Esophagus muscularis mucosa (tissue), 4 donors: ENCODE results near the gene AKR1C3.

Source experiments
- CTCF ChIP-seq, 3 experiments: fragments of 200-600 bp in 2 of 3; fragments of 450-650 bp in 1 of 3; sonication (generic) in 2 of 3; IDR thresholded peaks; one replicate each; pipeline ENCODE4 v1.5.1; 2017 to 2019; ENCODE audit warnings: antibody characterized with exemption in 3 of 3, mild to moderate bottlenecking in 2 of 3, moderate library complexity in 1 of 3
- EP300 ChIP-seq: sonication (generic); formaldehyde crosslinking; IDR thresholded peaks from one replicate; pipeline ENCODE4 v1.6.1; 2017; ENCODE audit warnings: antibody characterized with exemption
- POLR2A ChIP-seq: fragments of 450-650 bp; IDR thresholded peaks from one replicate; pipeline ENCODE4 v1.6.1; 2017; ENCODE audit warnings: antibody characterized with exemption, moderate library complexity, mild to moderate bottlenecking, low read depth
- POLR2AphosphoS5 ChIP-seq, 2 donors: sonication (generic); formaldehyde crosslinking; IDR thresholded peaks; one replicate each; pipeline ENCODE4 v1.6.1; 2017; ENCODE audit warnings: antibody characterized with exemption in 2 of 2

DNA sequence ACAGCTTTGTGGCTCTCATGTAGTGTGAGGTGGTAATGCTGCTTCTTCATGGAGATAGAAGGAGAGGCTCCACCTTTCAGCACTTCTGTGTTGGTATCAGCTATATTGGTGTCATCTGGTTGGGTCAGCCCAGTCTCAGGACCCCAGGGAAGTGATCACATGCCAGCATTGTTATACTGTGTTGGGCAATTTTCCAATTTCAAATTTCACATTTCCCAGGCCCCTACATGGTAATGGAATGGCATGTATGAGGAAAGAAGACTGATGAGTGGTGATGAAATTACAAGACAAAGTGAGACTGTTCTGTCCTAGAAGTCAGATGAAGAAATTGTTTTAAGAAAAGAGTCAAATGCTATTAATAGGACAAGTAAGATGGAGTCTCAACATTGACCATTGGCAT is 3.7 kb upstream of the AKR1C3 start:
- TF ChIP-seq CTCF (IDR thresholded peaks at IDR 0.05) (no peak), POLR2A (no peak), EP300 (no peak), POLR2AphosphoS5 (IDR thresholded peaks at IDR 0.05) (no peak)
